Astrocyte (in vitro differentiated cells and primary cell): ENCODE data around the gene SET. TPM values are rescaled to one million over a fixed set of nuclear protein-coding genes. Genes with fewer than 3 reads are reported as not detected.

Experiments used
- DNase-seq: peaks from one replicate; pipeline ENCODE4 v3.0.0-alpha.2; 2010; ENCODE audit warnings: low read depth
- FAIRE-seq: peaks from 2 replicates; lab custom pipeline; 2011; peaks lifted over from hg19 to GRCh38; lab: Jason Lieb, UNC
- H2AFZ ChIP-seq: 2 replicates; pipeline ENCODE4 v1.6.0; 2012; ENCODE audit warnings: low read depth, low read length, inconsistent platforms
- H3K27ac ChIP-seq: 2 replicates; pipeline ENCODE4 v1.5.1; 2011; ENCODE audit warnings: low read depth, low read length, inconsistent platforms
- H3K27me3 ChIP-seq: 2 replicates; pipeline ENCODE4 v1.6.0; 2011; ENCODE audit warnings: low read length, inconsistent platforms; ENCODE audit not compliant: insufficient read depth
- H3K36me3 ChIP-seq: 2 replicates; pipeline ENCODE4 v1.5.1; 2011; ENCODE audit warnings: low read length, inconsistent platforms; ENCODE audit not compliant: insufficient read depth
- H3K4me1 ChIP-seq: 2 replicates; pipeline ENCODE4 v1.5.1; 2011; ENCODE audit warnings: low read length, inconsistent platforms; ENCODE audit not compliant: insufficient read depth
- H3K4me2 ChIP-seq: 2 replicates; pipeline ENCODE4 v1.6.0; 2012; ENCODE audit warnings: low read length, inconsistent platforms
- H3K4me3 ChIP-seq: 2 replicates; pipeline ENCODE4 v1.5.1; 2011; ENCODE audit warnings: low read depth, mild to moderate bottlenecking, low read length, inconsistent platforms; ENCODE audit not compliant: insufficient read depth
- H3K79me2 ChIP-seq: 2 replicates; pipeline ENCODE4 v1.6.0; 2012; ENCODE audit warnings: mild to moderate bottlenecking, low read length, inconsistent platforms; ENCODE audit not compliant: insufficient read depth
- H3K9ac ChIP-seq: 2 replicates; pipeline ENCODE4 v1.6.0; 2012; ENCODE audit warnings: mild to moderate bottlenecking, low read length, inconsistent platforms
- H3K9me3 ChIP-seq: 2 replicates; pipeline ENCODE4 v1.5.1; 2012; ENCODE audit warnings: low read depth, mild to moderate bottlenecking, low read length, inconsistent platforms; ENCODE audit not compliant: insufficient read depth
- H4K20me1 ChIP-seq: 2 replicates; pipeline ENCODE4 v1.6.0; 2012; ENCODE audit warnings: low read length, inconsistent platforms; ENCODE audit not compliant: insufficient read depth
- H3K27ac Mint-ChIP-seq: one replicate; pipeline ENCODE4 v1.8.0; 2021; ENCODE audit warnings: mild to moderate bottlenecking, mixed read lengths; ENCODE audit not compliant: unreplicated experiment
- H3K27me3 Mint-ChIP-seq: one replicate; pipeline ENCODE4 v1.8.0; 2021; ENCODE audit warnings: low read depth, mixed read lengths; ENCODE audit not compliant: unreplicated experiment
- H3K36me3 Mint-ChIP-seq: one replicate; pipeline ENCODE4 v1.8.0; 2021; ENCODE audit warnings: low read depth, mixed read lengths; ENCODE audit not compliant: unreplicated experiment
- H3K4me1 Mint-ChIP-seq: one replicate; pipeline ENCODE4 v1.8.0; 2021; ENCODE audit warnings: low read depth, mixed read lengths; ENCODE audit not compliant: unreplicated experiment
- H3K4me3 Mint-ChIP-seq: one replicate; pipeline ENCODE4 v1.8.0; 2021; ENCODE audit warnings: mild to moderate bottlenecking, moderate library complexity, mixed read lengths; ENCODE audit not compliant: unreplicated experiment
- H3K9me3 Mint-ChIP-seq: one replicate; pipeline ENCODE4 v1.8.0; 2021; ENCODE audit warnings: mild to moderate bottlenecking, mixed read lengths; ENCODE audit not compliant: unreplicated experiment
- EZH2 ChIP-seq: IDR thresholded peaks from 2 replicates; pipeline ENCODE4 v1.6.1; 2012; ENCODE audit warnings: mild to moderate bottlenecking, low read length, inconsistent platforms; ENCODE audit not compliant: insufficient read depth
- total RNA-seq: library from RNA; stranded (reverse); gene quantifications from 2 replicates; pipeline ENCODE4 v1.2.1, GENCODE V29; 2021
- TF ChIP-seq, protein P1 (sequence below): IDR thresholded peaks from 2 replicates; pipeline ENCODE4 v1.5.1; 2011; ENCODE audit warnings: low read depth, mild to moderate bottlenecking, inconsistent platforms, low read length, moderate library complexity; ENCODE audit not compliant: insufficient read depth

Gene SET
- total RNA-seq, 1 donor from 2014 or later, result 397 TPM

GRCh38 chr9:128719919-128720605, 31.0 kb downstream of the SET start:
- no peaks in the 10 kb centered on the region for H3K9me3 Mint-ChIP-seq
- no peak for TF ChIP-seq EZH2
- TF ChIP-seq, protein P1, sequence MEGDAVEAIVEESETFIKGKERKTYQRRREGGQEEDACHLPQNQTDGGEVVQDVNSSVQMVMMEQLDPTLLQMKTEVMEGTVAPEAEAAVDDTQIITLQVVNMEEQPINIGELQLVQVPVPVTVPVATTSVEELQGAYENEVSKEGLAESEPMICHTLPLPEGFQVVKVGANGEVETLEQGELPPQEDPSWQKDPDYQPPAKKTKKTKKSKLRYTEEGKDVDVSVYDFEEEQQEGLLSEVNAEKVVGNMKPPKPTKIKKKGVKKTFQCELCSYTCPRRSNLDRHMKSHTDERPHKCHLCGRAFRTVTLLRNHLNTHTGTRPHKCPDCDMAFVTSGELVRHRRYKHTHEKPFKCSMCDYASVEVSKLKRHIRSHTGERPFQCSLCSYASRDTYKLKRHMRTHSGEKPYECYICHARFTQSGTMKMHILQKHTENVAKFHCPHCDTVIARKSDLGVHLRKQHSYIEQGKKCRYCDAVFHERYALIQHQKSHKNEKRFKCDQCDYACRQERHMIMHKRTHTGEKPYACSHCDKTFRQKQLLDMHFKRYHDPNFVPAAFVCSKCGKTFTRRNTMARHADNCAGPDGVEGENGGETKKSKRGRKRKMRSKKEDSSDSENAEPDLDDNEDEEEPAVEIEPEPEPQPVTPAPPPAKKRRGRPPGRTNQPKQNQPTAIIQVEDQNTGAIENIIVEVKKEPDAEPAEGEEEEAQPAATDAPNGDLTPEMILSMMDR, result no peak
- H3K36me3 Mint-ChIP-seq, result peaks cover 3% of the 10 kb centered on the region
- no peak overlapping the region for H3K27ac ChIP-seq
- H3K4me3 Mint-ChIP-seq, result no peak overlapping the region
- H2AFZ ChIP-seq, result no peak overlapping the region
- no peaks in the 10 kb centered on the region for H3K79me2 ChIP-seq
- H3K4me1 ChIP-seq, result peaks cover 7% of the 10 kb centered on the region
- H3K9ac ChIP-seq, result no peak overlapping the region
- no peaks in the 10 kb centered on the region for H3K27me3 Mint-ChIP-seq
- H3K27me3 ChIP-seq, result no peaks in the 10 kb centered on the region
- no peak overlapping the region for H3K4me2 ChIP-seq
- FAIRE-seq (no peak), DNase-seq (no peak)
- no peak overlapping the region for H3K4me3 ChIP-seq
- no peaks in the 10 kb centered on the region for H4K20me1 ChIP-seq
- no peaks in the 10 kb centered on the region for H3K36me3 ChIP-seq
- no peak overlapping the region for H3K27ac Mint-ChIP-seq
- no peaks in the 10 kb centered on the region for H3K9me3 ChIP-seq
- peaks cover 3% of the 10 kb centered on the region for H3K4me1 Mint-ChIP-seq

DNA sequence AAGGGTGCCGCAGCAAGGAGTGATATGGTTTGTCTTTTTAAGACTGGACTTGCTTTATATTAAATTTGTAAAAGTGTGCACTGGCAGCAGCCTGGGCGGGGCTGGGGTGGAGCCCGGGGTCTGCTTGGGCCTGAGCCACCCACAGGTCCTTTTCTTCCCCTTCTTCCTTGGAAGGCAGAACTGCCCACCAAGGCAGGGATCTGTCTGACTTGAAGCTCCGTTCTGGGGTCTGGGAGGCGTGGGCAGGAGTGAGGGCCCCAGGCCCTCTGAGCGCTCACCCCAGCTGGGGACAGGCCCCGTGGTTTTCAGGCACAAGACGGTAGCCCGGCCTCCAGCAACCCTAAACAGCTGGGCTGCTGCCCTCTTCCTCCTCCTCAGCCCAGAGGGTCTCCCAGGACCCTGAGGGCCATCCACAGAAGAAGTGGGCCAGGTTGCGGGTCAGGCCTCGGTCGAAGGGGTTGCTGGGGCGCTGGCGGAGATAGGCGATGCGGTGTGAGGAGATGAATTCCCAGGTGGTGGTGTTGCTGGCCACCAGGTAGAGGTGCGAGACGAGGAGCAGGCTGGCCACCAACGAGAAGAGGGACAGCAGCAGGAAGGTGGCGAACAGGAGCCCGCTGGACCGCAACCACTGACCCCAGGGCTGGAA, 31.9 kb downstream of the SET start:
- Histone ChIP-seq H3K9me3 (no peaks in the 10 kb centered on the region), H3K27ac (no peak overlapping the region), H3K9ac (no peak overlapping the region), H3K79me2 (no peaks in the 10 kb centered on the region), H4K20me1 (no peaks in the 10 kb centered on the region), H3K4me2 (no peak overlapping the region), H3K27me3 (no peaks in the 10 kb centered on the region), H3K4me1 (peaks cover 7% of the 10 kb centered on the region), H3K36me3 (no peaks in the 10 kb centered on the region), H3K4me3 (no peak overlapping the region), H2AFZ (no peak overlapping the region)
- Mint-ChIP-seq H3K36me3 (peaks cover 3% of the 10 kb centered on the region), H3K9me3 (no peaks in the 10 kb centered on the region), H3K4me1 (peaks cover 3% of the 10 kb centered on the region), H3K4me3 (no peak overlapping the region), H3K27ac (no peak overlapping the region), H3K27me3 (no peaks in the 10 kb centered on the region)
- FAIRE-seq, result no peak
- DNase-seq, result no peak
- TF ChIP-seq EZH2, result no peak
- TF ChIP-seq, protein P1, result no peak
